ENCODE results near the gene MRPL24.
A peak's percentile ranks its signal among the peaks of the same experiment; 100 is the strongest.

MRPL24 gene

GRCh38 chr1:156707417-156708217, 33.3 kb downstream of the MRPL24 start:
- no peak for DNase-seq

- peak; percentile 38 for DNase-seq
Measured at GRCh38 chr1:156706657-156707416, 34.1 kb downstream of the MRPL24 start.

DNA sequence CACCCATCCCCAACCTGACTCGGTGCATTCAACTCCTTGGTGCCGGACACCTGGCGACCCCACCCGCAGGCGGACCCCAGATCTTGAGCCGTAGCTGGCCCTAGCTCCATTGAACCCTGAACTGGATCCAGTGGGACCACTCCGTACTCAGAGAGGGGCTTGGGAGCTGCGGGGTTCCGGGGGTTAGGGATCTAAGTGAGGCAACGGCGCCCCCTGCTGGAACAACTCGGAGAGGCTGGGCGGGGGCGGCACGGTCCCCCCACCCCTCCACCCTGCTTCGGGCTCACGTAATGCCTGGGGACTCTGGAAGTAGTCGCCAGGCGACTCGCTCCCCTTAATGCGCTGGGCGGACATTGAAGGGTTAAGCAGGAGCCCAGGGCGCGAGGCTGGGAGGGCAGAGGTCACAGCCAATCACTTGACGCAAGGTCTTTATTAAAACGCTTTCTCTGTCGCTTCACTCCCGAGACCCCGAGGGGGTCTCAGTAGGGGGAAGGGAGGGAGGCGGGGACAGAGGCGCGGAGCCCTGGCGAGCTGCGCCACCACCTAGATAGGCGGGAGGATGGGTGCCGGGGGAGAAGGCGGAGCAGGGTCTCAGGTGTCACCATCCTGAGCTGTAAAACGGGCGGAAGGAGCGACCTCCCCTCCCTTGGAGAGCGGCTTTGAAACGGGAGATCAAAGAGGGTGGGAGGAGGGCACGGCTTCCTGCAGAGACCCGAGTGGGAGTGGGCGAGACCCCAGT, 34.8 kb downstream of the MRPL24 start:
- peak; percentile 80 for DNase-seq

DNA sequence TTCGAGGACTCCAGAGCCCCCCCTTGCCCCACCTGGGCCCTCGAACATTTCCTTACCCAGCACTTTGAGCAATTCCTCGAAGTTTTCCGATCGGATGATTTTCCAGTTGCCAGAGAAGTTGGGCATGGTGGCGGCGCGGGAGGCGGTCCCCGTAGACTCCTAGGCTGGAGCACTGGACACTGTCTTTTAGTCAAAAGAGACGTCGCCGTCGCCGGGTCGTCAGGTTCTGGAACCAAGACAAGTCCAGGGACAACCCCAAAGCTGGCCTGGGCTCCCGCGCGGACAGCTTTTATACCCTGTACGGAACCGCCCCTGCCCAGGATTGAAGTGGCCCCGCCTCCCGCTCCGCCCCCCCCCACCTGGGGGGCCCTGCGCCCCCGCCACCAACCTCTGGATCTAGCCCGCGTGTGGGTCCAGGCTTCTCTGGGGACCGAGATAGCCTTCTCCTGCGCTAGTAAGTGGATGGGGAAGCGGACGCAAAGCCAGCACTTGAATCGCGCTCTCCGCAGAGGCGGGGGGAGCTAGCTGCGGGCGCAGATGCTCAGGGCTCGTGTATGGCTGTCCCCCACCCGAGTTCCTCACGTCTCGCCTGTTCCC, 35.5 kb downstream of the MRPL24 start, which contains the start of gene CRABP2:
CRABP2 (minus strand) TSS at position 263 of the 597 bp plus-strand sequence; CDS start at position 126, 137 bp downstream.
- DNase-seq = peak; percentile 41

- no peak for DNase-seq
Measured at GRCh38 chr1:156704930-156705320, 36.0 kb downstream of the MRPL24 start.

- no peak for DNase-seq
Measured at GRCh38 chr1:156704166-156704711, 36.6 kb downstream of the MRPL24 start.

GRCh38 chr1:156703741-156704140, 37.1 kb downstream of the MRPL24 start:
- no peak for DNase-seq

GRCh38 chr1:156703336-156703735, 37.6 kb downstream of the MRPL24 start:
- DNase-seq = no peak

DNA sequence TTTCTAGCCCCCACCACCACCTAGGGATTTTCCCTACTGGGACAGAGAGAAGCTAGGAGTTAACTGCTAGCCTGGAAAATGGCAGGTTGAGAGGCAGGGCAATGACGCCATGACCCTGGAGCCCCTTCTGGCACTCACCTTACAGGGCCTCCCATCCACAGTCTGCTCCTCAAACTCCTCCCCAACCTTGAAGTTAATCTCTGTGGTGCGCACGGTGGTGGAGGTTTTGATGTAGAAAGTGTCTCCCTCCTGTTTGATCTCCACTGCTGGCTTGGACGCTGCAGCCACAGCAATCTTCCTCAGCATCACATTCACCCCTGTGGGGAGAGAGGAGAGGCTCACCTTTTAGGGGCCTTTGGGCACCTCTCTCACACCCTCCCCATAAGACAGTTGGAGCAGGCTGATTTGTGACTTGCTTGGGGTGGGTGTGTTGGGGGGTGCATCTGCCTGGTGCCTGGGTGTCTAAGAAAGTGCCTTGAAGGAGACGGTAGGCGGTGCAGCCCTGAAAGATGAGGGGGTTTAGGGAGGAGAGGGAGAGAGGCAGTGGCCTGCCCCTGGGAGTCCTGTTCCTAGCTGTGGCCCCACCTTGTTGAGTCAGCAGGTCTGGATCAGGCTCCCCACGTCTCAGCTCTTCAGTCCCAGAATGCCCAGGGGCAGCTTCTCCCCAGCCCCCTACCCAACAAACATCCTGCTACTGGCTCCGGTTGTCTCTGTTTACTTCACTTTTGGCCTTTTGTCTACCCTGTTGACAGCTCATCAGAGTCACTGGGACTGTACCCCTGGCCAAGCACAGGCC, 40.0 kb downstream of the MRPL24 start:
- DNase-seq = no peak

- DNase-seq = no peak
Measured at GRCh38 chr1:156698995-156699394, 41.9 kb downstream of the MRPL24 start.

DNA sequence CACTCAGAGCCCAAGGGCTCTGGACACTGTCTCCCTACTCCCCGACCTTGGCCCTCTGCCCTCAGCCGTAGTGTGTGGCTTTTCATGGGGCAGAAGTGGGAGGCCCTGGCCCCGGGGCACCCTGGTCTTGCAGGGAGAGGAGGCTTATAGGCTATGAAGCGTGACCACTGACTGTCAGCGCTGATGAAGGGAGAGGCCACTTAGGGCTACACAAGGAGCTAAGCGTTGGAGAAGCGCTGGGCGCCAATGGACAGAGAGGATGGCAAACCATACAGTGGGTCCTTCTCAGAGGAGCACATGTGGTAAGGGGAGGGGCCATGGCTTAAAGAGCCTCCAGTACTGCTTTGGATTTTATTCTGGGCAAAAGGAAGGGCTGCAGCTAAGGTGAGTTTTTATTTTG, 43.4 kb downstream of the MRPL24 start:
- no peak for DNase-seq

DNA sequence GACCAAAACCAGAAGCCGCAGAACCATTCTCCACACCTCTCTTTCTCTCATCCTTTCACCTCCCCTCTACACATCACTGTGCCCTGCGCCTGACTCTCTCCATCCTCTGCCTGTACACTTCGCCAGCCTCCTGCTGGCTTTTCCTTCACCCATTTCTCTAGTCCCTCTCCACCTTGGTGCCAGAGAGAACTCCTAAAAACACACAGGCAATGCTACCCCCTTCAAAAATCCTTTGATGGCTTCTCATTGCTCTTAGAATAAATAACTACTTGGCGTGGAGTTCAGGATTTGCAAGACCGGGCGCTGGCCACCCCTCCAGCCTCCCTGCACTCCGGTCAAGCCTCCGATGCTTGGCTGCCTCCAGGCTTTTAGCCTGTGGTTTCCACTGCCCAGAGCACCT, 44.1 kb downstream of the MRPL24 start:
- DNase-seq = no peak

- no peak for DNase-seq
Measured at GRCh38 chr1:156694690-156694962, 46.3 kb downstream of the MRPL24 start.

- DNase-seq = no peak
Measured at GRCh38 chr1:156693848-156694689, 46.8 kb downstream of the MRPL24 start.

GRCh38 chr1:156692925-156693847, 47.7 kb downstream of the MRPL24 start:
- peak; percentile 67 for DNase-seq

DNA sequence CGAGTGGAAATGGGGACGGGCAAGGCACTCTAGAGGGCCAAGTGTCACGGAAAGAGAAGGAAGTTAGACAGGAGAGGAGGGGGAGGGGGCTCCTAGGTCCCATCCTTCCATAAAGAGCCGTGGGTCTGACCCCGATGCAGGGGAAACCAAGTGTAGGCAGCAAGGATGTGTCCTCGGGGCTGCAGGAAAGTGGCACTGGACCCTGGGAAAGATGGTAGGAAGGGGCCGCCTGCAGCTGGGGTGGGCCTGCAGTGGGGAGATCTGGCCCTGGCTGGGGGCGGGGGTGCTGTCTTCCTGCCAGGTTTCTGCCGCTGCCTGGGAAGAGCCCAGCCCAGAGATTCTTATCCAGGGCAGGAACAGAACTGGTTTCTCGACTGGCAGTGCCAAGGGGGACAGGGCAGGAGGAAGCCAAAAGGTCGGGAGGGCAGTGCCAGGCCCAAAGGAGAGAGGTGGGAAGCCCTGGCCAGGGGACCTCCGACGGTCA, 48.4 kb downstream of the MRPL24 start:
- no peak for DNase-seq

DNA sequence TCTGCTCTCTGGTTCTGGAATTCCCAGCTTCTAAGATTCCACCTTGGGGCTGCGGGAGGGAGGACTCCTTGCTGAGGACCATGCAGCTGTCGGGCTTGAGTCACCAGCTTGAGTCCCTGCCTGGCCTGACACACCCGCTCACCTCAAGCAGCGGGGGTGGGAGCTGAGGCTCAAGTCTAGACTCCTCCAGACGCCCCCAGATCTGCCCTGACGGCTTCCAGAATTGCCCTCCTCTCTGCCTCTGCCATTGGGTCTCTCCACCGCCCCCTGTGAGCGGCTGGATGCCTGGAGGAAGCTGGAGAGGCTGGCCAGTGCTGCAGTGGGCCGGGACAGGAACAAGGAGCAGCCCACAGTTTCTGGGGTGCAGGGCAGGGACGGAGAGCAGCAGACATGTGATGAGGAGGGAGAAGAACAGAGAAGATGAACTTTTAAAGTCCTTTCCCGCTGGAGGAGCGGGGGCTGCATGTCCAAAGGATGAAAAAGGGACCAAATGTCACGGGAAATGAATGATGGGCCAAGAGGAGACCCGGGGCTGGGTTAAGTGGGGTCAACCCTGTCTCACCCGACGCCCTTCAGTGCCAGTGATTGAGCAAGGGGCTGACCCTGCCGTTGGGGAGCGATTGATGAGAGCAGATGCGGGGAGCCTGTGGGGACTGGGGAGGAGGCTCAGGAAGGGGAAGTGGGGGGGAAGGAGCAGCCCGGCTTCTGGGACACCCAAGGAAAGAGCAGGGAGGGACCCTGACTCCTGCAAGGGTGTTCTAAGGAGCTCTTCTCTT, 49.0 kb downstream of the MRPL24 start:
- no peak for DNase-seq

- DNase-seq = no peak
Measured at GRCh38 chr1:156691191-156691590, 49.7 kb downstream of the MRPL24 start.

DNA sequence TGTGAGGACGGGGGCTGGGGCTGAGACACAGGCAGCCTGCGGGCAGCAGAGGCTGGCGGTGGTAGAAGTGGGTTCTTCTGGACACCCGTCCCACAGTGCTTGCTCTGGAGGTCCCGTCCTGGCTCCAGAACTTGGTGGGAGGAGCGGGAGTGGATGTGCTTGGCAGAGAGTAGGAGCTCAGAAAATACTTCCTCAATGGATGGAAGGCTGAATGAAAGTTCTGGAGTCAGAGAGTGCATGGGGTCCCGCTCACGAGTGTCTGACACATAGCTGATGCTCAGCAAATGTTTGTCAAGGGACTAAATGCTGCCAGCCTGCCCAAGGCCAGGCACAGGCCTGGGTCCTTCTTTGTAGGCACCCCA, 50.2 kb downstream of the MRPL24 start:
- DNase-seq = no peak
